Stimulated activated naive CD4-positive, alpha-beta T cell treated with Interleukin-2 at 50 U/mL for 16 hours (primary cell): ENCODE measurements around the gene OPN1MW.
"Not testable (repeated sequence)": the region's sequence is repeated elsewhere in the genome, so short reads cannot be mapped to it uniquely, and the experiment has no call there.

ENCODE experiments used
- DNase-seq: peaks from one replicate; lab custom pipeline; 2025; lab: John Stamatoyannopoulos, UW

OPN1MW gene

DNA sequence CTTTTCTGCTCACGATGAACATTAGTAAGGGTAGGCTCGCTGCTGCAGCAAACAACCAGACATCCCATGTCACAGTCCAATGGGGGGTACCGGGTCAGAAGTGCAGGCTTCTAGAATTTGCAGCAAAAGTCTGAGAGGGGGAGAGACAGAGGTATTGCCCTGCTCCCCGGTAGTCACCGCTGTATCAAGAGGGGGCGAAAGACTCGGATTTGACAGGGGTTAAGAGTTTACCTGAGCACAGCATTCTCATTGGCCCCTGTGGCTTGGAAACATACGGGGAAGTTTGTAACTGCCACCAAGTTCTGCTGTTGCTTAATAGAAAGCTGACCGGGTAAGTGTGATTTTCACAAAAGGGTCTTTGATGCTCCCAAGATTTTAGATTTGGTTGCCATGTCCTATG, 28.7 kb downstream of the OPN1MW start:
- DNase-seq, result not testable (repeated sequence)

DNA sequence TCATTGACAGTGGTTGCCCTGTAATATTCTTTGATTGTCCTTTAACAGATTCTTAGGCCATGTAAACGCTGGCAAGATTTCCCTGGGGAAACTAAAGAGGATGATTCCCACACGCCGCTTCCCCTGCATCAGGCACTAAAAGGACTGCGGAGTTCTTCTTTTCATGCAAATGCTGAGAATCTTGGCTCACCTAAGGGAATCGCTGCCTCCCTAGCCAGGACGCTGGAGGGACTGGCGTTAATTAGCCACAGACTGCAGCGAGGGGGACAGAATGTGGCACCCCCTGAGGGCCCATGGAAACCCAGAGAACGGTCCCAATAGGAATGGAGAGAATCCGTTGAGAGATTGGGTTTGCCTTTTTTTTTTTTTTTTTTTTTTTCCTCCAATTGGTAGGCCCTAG, 29.1 kb downstream of the OPN1MW start:
- not testable (repeated sequence) for DNase-seq

- DNase-seq, result not testable (repeated sequence)
These were observed 37.1 kb downstream of the OPN1MW start, which contains the start of gene OPN1MW2 for GRCh38 chrX:154219456-154219855. OPN1MW2 (plus strand) TSS chrX:154219756; CDS start chrX:154219816, 60 bp downstream.

- not testable (repeated sequence) for DNase-seq
These were observed 42.9 kb downstream of the OPN1MW start for GRCh38 chrX:154225292-154225691.

- DNase-seq, result not testable (repeated sequence)
These were observed 44.3 kb downstream of the OPN1MW start for GRCh38 chrX:154226706-154227105.

GRCh38 chrX:154231443-154231842, 49.0 kb downstream of the OPN1MW start:
- not testable (repeated sequence) for DNase-seq

DNA sequence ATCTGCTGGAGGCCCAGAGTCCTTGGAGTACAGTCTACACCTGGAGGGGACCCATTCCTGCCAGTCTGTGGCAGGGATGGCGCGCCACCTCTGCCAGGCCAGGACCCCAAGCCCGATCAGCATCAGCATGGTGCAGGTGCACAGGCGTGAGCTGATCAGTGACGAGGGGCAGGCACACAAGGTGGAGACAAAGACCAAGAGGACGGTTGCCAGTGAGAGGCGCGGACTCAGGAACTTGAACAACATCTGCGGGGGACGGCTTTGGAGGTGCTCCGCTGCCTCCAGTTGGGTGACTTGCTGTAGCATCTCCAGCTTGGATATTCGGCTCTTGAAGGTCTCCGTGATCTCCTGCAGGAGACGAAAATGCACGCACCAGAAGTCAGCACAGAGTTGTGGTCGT, 51.2 kb downstream of the OPN1MW start:
- not testable (repeated sequence) for DNase-seq

GRCh38 chrX:154238939-154239559, 56.7 kb downstream of the OPN1MW start:
- DNase-seq, result not testable (repeated sequence)

DNA sequence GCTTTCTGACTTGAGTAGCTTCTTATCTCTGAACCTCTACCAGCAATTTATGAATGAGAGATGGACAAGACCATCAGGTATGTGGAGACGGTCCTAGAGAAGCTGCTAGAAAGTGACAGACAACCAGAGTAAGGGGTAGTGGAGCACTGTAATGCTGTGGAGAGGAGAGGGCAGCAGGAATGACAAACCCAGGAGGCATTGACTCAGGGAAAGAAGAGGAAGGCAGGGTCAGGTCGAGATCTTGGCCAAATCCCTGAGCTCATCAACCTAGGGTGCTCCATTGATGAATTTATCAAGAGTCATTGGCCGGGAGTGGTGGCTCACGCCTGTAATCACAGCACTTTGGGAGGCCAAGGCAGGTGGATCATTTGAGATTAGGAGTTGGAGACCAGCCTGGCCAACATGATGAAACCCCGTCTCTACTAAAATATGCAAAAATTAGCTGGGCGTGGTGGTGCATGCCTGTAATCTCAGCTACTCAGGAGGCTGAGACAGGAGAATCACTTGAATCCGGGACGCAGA, 57.6 kb downstream of the OPN1MW start:
- DNase-seq, result not testable (repeated sequence)
